Measurements from ENCODE around the gene PRKG1.

DNA sequence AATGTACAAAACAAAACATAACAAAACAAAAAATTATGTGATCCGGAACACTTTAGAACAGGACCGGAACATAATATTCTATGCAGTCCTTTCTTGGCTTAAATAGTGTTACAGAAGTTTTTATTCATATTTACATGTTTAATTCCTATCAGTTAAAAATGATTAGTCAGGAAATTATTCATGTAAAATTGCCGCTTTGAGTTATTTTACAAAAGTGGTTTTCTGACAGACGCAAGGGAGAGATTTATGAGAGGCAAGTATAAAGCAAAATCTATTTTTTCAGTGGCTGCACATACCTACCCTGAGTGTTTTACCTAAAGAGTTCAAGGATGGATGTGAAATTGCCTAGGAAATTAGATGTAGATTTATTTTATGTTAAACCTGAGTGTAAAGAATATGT, 1009.1 kb downstream of the PRKG1 start:
- TF ChIP-seq, protein P1, sequence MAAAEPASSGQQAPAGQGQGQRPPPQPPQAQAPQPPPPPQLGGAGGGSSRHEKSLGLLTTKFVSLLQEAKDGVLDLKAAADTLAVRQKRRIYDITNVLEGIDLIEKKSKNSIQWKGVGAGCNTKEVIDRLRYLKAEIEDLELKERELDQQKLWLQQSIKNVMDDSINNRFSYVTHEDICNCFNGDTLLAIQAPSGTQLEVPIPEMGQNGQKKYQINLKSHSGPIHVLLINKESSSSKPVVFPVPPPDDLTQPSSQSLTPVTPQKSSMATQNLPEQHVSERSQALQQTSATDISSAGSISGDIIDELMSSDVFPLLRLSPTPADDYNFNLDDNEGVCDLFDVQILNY (CRISPR knock-in tag; IDR thresholded peaks at IDR 0.05): no peak
- TF ChIP-seq, protein P2, sequence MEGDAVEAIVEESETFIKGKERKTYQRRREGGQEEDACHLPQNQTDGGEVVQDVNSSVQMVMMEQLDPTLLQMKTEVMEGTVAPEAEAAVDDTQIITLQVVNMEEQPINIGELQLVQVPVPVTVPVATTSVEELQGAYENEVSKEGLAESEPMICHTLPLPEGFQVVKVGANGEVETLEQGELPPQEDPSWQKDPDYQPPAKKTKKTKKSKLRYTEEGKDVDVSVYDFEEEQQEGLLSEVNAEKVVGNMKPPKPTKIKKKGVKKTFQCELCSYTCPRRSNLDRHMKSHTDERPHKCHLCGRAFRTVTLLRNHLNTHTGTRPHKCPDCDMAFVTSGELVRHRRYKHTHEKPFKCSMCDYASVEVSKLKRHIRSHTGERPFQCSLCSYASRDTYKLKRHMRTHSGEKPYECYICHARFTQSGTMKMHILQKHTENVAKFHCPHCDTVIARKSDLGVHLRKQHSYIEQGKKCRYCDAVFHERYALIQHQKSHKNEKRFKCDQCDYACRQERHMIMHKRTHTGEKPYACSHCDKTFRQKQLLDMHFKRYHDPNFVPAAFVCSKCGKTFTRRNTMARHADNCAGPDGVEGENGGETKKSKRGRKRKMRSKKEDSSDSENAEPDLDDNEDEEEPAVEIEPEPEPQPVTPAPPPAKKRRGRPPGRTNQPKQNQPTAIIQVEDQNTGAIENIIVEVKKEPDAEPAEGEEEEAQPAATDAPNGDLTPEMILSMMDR (IDR thresholded peaks at IDR 0.05): no peak
- no peak for TF ChIP-seq MXD4 (CRISPR knock-in tag; IDR thresholded peaks at IDR 0.05; ENCODE audit: borderline replicate concordance)
- no peak for TF ChIP-seq FOXJ3 (CRISPR knock-in tag; IDR thresholded peaks at IDR 0.05; ENCODE audit: borderline replicate concordance)
- TF ChIP-seq, protein P3, sequence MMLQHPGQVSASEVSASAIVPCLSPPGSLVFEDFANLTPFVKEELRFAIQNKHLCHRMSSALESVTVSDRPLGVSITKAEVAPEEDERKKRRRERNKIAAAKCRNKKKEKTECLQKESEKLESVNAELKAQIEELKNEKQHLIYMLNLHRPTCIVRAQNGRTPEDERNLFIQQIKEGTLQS (CRISPR knock-in tag; conservative IDR thresholded peaks at IDR 0.05): no peak
- TF ChIP-seq, protein P4, sequence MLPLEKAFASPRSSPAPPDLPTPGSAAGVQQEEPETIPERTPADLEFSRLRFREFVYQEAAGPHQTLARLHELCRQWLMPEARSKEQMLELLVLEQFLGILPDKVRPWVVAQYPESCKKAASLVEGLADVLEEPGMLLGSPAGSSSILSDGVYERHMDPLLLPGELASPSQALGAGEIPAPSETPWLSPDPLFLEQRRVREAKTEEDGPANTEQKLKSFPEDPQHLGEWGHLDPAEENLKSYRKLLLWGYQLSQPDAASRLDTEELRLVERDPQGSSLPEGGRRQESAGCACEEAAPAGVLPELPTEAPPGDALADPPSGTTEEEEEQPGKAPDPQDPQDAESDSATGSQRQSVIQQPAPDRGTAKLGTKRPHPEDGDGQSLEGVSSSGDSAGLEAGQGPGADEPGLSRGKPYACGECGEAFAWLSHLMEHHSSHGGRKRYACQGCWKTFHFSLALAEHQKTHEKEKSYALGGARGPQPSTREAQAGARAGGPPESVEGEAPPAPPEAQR (CRISPR knock-in tag; IDR thresholded peaks at IDR 0.05): no peak
- no peak for TF ChIP-seq ZNF138 (CRISPR knock-in tag; conservative IDR thresholded peaks at IDR 0.05)
- TF ChIP-seq, protein P5, sequence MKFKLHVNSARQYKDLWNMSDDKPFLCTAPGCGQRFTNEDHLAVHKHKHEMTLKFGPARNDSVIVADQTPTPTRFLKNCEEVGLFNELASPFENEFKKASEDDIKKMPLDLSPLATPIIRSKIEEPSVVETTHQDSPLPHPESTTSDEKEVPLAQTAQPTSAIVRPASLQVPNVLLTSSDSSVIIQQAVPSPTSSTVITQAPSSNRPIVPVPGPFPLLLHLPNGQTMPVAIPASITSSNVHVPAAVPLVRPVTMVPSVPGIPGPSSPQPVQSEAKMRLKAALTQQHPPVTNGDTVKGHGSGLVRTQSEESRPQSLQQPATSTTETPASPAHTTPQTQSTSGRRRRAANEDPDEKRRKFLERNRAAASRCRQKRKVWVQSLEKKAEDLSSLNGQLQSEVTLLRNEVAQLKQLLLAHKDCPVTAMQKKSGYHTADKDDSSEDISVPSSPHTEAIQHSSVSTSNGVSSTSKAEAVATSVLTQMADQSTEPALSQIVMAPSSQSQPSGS (CRISPR knock-in tag; IDR thresholded peaks at IDR 0.05; ENCODE audit: borderline replicate concordance, low read depth): no peak
- TF ChIP-seq CREB1 (CRISPR knock-in tag; IDR thresholded peaks at IDR 0.05): no peak
- no peak for TF ChIP-seq TEAD4 (CRISPR knock-in tag; IDR thresholded peaks at IDR 0.05)

Measured in WTC11 (cell line).